HCT116 (cell line): ENCODE data around the gene LDLRAD4. TPM values are rescaled to one million over a fixed set of nuclear protein-coding genes. Genes with fewer than 3 reads are reported as not detected.

Experiments
- ATAC-seq: fragments of 200-7000 bp; cut with Tn5 transposase; 2 replicates; pipeline ENCODE4 v1.9.1; 2020; ENCODE audit warnings: mild to moderate bottlenecking, moderate library complexity
- BruUV-seq: library from RNA; stranded (reverse); fragments of 400-500 nt; replicated peaks from 2 replicates; lab custom pipeline; 2021; lab: Mats Ljungman, UMichigan
- CTCF ChIA-PET: fragments of 300-600 bp; sonication (Branson Sonifier 250); formaldehyde crosslinking; loops from one replicate; lab custom pipeline; 2021; ENCODE audit warnings: antibody characterized with exemption; lab: Charles Lee
- POLR2A ChIA-PET: fragments of 300-600, 350-600 bp; sonication (Branson Sonifier 250); formaldehyde crosslinking; loops from one replicate; lab custom pipeline; 2021; ENCODE audit warnings: antibody characterized with exemption; lab: Charles Lee
- RAD21 ChIA-PET, 2 experiments: fragments of 300-600 bp; sonication (Branson Sonifier 250); formaldehyde crosslinking; loops; one replicate each; lab custom pipeline; 2023; ENCODE audit warnings: low total read pairs in 2 of 2; ENCODE audit not compliant: uncharacterized antibody in 2 of 2, unreplicated experiment in 2 of 2, low non-redundant PET in 1 of 2; lab: Charles Lee
- DNase-seq: peaks from one replicate; pipeline ENCODE4 v3.0.0-alpha.2; 2010; ENCODE audit warnings: low read depth, low spot score
- H2AFZ ChIP-seq: fragments of 200-600 bp; shearing (Covaris generic), sonication (generic); 2 replicates; pipeline ENCODE4 v1.6.1; 2017; ENCODE audit warnings: low read depth, mixed run types, mixed read lengths, antibody characterized with exemption, low read length; ENCODE audit not compliant: poor library complexity, severe bottlenecking
- H3K27ac ChIP-seq: 2 replicates; pipeline ENCODE4 v1.5.1; 2012; ENCODE audit warnings: low read depth, low read length
- H3K27me3 ChIP-seq: fragments of 200-600 bp; sonication (generic); 2 replicates; pipeline ENCODE4 v1.6.1; 2016; ENCODE audit warnings: mixed run types, low read length, mixed read lengths; ENCODE audit not compliant: insufficient read depth
- H3K36me3 ChIP-seq, 2 experiments: fragments of 200-500 bp in 1 of 2; fragments of 200-600 bp in 1 of 2; sonication (Bioruptor generic) in 1 of 2; sonication (generic) in 1 of 2; 2 replicates each; pipeline versions ENCODE4 v1.5.1 to v1.6.1; 2014 to 2016; ENCODE audit warnings: low read length in 2 of 2, inconsistent platforms in 1 of 2, mixed read lengths in 1 of 2, mixed run types in 1 of 2; ENCODE audit not compliant: insufficient read depth in 2 of 2, control insufficient read depth in 1 of 2
- H3K4me1 ChIP-seq, 2 experiments: fragments of 200-600 bp in 1 of 2; sonication (generic) in 1 of 2; 2 replicates each; pipeline versions ENCODE4 v1.5.1 to v1.6.1; 2012 to 2017; ENCODE audit warnings: low read length in 2 of 2, inconsistent platforms in 1 of 2, mild to moderate bottlenecking in 1 of 2, mixed read lengths in 1 of 2, mixed run types in 1 of 2, moderate library complexity in 1 of 2; ENCODE audit not compliant: insufficient read depth in 2 of 2, control insufficient read depth in 1 of 2
- H3K4me2 ChIP-seq: fragments of 200-600 bp; sonication (generic); 2 replicates; pipeline ENCODE4 v1.6.1; 2017; ENCODE audit warnings: mixed run types, low read length, mixed read lengths
- H3K4me3 ChIP-seq, 2 experiments: fragments of 200-600 bp in 1 of 2; sonication (generic) in 1 of 2; replicated peaks in 1 of 2; 2 replicates each; pipeline ENCODE4 v1.5.1; 2011 to 2016; ENCODE audit warnings: low read length in 2 of 2, control low read depth in 1 of 2, low read depth in 1 of 2, mild to moderate bottlenecking in 1 of 2, mixed read lengths in 1 of 2, mixed run types in 1 of 2
- H3K79me2 ChIP-seq: fragments of 200-600 bp; sonication (generic); 2 replicates; pipeline ENCODE4 v1.6.1; 2017; ENCODE audit warnings: mild to moderate bottlenecking, mixed run types, low read length, moderate library complexity, mixed read lengths; ENCODE audit not compliant: insufficient read depth
- H3K9ac ChIP-seq: fragments of 200-600 bp; sonication (generic); 2 replicates; pipeline ENCODE4 v1.6.1; 2016; ENCODE audit warnings: low read length, mixed read lengths
- H3K9me2 ChIP-seq: fragments of 200-600 bp; sonication (generic), shearing (Covaris generic); 2 replicates; pipeline ENCODE4 v1.6.1; 2017; ENCODE audit warnings: mixed run types, mild to moderate bottlenecking, moderate library complexity; ENCODE audit not compliant: insufficient read depth
- H3K9me3 ChIP-seq, 2 experiments: fragments of 200-500 bp in 1 of 2; fragments of 200-600 bp in 1 of 2; sonication (Bioruptor generic) in 1 of 2; sonication (generic) in 1 of 2; 2 replicates each; pipeline ENCODE4 v1.6.1; 2014 to 2017; ENCODE audit warnings: low read length in 2 of 2, mixed read lengths in 2 of 2, inconsistent platforms in 1 of 2, low read depth in 1 of 2, mild to moderate bottlenecking in 1 of 2, mixed run types in 1 of 2, moderate library complexity in 1 of 2; ENCODE audit not compliant: control insufficient read depth in 1 of 2, insufficient read depth in 1 of 2
- H4K20me1 ChIP-seq: fragments of 200-600 bp; sonication (generic), shearing (Covaris generic); 2 replicates; pipeline ENCODE4 v1.6.1; 2017; ENCODE audit warnings: mixed run types, mild to moderate bottlenecking, moderate library complexity; ENCODE audit not compliant: insufficient read depth
- ATF3 ChIP-seq: IDR thresholded peaks from 2 replicates; pipeline ENCODE4 v1.6.1; 2012
- EZH2 ChIP-seq: fragments of 200-600 bp; sonication (generic); IDR thresholded peaks from 2 replicates; pipeline ENCODE4 v1.6.1; 2017; ENCODE audit warnings: antibody characterized with exemption, mixed run types
- JUND ChIP-seq: IDR thresholded peaks from 2 replicates; pipeline ENCODE4 v1.6.1; 2012
- POLR2AphosphoS5 ChIP-seq: IDR thresholded peaks from 2 replicates; pipeline ENCODE4 v1.6.1; 2011; ENCODE audit warnings: mild to moderate bottlenecking, low read depth, low read length, moderate library complexity
- RAD21 ChIP-seq: IDR thresholded peaks from 2 replicates; pipeline ENCODE4 v1.6.1; 2012; ENCODE audit warnings: low read depth, mild to moderate bottlenecking
- SP1 ChIP-seq: IDR thresholded peaks from 2 replicates; pipeline ENCODE4 v1.6.1; 2012; ENCODE audit warnings: low read depth
- SRF ChIP-seq: IDR thresholded peaks from 2 replicates; pipeline ENCODE4 v1.6.1; 2012; ENCODE audit warnings: low read depth
- YY1 ChIP-seq: IDR thresholded peaks from 2 replicates; pipeline ENCODE4 v1.6.1; 2011; ENCODE audit warnings: low read length, low read depth, moderate library complexity, mild to moderate bottlenecking; ENCODE audit not compliant: insufficient replicate concordance; ENCODE audit errors: extremely low read depth
- ZNF274 ChIP-seq: fragments of 200-500 bp; sonication (Bioruptor generic); IDR thresholded peaks from 2 replicates; pipeline ENCODE4 v1.6.1; 2014; ENCODE audit warnings: mild to moderate bottlenecking, low read depth, low read length, inconsistent platforms
- intact Hi-C: fragments of 100-400 bp; cut with micrococcal nuclease; formaldehyde crosslinking; loops from 2 replicates; pipeline ENCODE4 v1.10.0; 2022
- total RNA-seq: library from RNA; stranded (reverse); gene quantifications from one replicate; pipeline ENCODE4 v1.2.1, GENCODE V29; 2021; ENCODE audit not compliant: unreplicated experiment
- TF ChIP-seq, protein P1 (sequence below): IDR thresholded peaks from 2 replicates; pipeline ENCODE4 v1.6.1; 2011; ENCODE audit warnings: mild to moderate bottlenecking, low read length, moderate library complexity; ENCODE audit not compliant: insufficient replicate concordance; ENCODE audit errors: extremely low read depth

The LDLRAD4 gene
- total RNA-seq, 1 experiment from 2014 or later, result 1.2 TPM

- H3K4me2 ChIP-seq, result no peak overlapping the region
- H3K36me3 ChIP-seq, result no peaks in the 10 kb centered on the region
- intact Hi-C loops, result no loop called here
- BruUV-seq, result no TSS peak
- no peaks in the 10 kb centered on the region for H3K9me2 ChIP-seq
- ATAC-seq (no peak), DNase-seq (no peak)
- no peaks in the 10 kb centered on the region for H3K9me3 ChIP-seq
- H4K20me1 ChIP-seq, result no peaks in the 10 kb centered on the region
- H3K27me3 ChIP-seq, result 0 out of 2 replicates have a peak, but pooled peaks cover 8% of the 10 kb centered on the region
- POLR2A ChIA-PET, result no interaction called here
- H3K27ac ChIP-seq, result no peak overlapping the region
- RAD21 ChIA-PET, result no interaction called here
- no peak overlapping the region for H2AFZ ChIP-seq
- no peak overlapping the region for H3K9ac ChIP-seq
- H3K79me2 ChIP-seq, result no peaks in the 10 kb centered on the region
- TF ChIP-seq SP1, result no peak
- TF ChIP-seq YY1, result no peak
- no peak for TF ChIP-seq EZH2
- TF ChIP-seq, protein P1, sequence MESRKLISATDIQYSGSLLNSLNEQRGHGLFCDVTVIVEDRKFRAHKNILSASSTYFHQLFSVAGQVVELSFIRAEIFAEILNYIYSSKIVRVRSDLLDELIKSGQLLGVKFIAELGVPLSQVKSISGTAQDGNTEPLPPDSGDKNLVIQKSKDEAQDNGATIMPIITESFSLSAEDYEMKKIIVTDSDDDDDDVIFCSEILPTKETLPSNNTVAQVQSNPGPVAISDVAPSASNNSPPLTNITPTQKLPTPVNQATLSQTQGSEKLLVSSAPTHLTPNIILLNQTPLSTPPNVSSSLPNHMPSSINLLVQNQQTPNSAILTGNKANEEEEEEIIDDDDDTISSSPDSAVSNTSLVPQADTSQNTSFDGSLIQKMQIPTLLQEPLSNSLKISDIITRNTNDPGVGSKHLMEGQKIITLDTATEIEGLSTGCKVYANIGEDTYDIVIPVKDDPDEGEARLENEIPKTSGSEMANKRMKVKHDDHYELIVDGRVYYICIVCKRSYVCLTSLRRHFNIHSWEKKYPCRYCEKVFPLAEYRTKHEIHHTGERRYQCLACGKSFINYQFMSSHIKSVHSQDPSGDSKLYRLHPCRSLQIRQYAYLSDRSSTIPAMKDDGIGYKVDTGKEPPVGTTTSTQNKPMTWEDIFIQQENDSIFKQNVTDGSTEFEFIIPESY, result no peak
- TF ChIP-seq SRF, result no peak
- no peak for TF ChIP-seq ZNF274
- no peak for TF ChIP-seq JUND
- no peak for TF ChIP-seq RAD21
- no peak for TF ChIP-seq POLR2AphosphoS5
- no peak for TF ChIP-seq ATF3
- H3K4me1 ChIP-seq, result no peaks in the 10 kb centered on the region
- CTCF ChIA-PET, result no interaction called here
- H3K4me3 ChIP-seq, result no peak overlapping the region
Measured at GRCh38 chr18:13397504-13398163, 179.1 kb downstream of the LDLRAD4 start.
